ENCODE results near the gene SOS2.

Gene SOS2

DNA sequence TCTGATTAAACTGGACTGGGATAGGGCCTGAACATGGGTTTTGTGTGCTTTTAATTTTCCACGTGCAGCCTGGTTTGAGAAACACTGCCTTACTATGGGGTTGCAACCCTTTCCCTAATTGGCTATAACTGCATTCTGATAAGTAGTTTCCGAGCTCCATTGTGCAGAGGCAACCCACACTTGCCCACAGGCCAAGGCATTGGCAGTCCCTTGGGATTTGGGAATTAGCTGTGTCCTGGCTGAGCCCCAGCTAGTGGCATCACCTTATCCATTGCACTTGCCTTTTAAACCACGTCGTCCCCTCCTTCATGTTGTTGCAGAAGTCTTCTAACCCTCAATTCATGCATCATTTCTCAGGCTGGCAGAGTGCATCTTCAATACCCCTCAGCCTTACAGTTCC lies 125.2 kb downstream of the SOS2 start:
- no peak overlapping the region for H3K27ac ChIP-seq
- TF ChIP-seq, protein P1, sequence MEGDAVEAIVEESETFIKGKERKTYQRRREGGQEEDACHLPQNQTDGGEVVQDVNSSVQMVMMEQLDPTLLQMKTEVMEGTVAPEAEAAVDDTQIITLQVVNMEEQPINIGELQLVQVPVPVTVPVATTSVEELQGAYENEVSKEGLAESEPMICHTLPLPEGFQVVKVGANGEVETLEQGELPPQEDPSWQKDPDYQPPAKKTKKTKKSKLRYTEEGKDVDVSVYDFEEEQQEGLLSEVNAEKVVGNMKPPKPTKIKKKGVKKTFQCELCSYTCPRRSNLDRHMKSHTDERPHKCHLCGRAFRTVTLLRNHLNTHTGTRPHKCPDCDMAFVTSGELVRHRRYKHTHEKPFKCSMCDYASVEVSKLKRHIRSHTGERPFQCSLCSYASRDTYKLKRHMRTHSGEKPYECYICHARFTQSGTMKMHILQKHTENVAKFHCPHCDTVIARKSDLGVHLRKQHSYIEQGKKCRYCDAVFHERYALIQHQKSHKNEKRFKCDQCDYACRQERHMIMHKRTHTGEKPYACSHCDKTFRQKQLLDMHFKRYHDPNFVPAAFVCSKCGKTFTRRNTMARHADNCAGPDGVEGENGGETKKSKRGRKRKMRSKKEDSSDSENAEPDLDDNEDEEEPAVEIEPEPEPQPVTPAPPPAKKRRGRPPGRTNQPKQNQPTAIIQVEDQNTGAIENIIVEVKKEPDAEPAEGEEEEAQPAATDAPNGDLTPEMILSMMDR (conservative IDR thresholded peaks at IDR 0.05): no peak

DNA sequence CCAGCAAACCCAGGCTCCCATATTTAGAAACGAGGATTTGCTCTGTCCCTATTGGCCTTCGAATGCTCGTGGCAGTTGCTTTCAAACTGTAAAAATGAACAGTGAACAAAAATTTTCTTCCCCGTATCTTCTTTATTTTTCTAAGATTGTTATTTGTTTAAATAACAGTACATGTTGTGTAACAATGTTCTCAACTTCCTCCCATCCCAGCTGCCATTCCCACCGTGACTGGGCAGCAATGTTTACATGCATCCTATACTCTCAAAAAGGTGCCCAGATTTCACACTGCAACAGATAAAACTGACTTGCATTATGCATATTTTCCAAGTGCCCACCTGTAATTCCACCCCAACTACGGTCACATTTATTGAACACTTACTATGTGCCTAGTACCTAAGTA lies 127.8 kb downstream of the SOS2 start:
- TF ChIP-seq, protein P1 (conservative IDR thresholded peaks at IDR 0.05): no peak
- H3K27ac ChIP-seq: no peak overlapping the region

DNA sequence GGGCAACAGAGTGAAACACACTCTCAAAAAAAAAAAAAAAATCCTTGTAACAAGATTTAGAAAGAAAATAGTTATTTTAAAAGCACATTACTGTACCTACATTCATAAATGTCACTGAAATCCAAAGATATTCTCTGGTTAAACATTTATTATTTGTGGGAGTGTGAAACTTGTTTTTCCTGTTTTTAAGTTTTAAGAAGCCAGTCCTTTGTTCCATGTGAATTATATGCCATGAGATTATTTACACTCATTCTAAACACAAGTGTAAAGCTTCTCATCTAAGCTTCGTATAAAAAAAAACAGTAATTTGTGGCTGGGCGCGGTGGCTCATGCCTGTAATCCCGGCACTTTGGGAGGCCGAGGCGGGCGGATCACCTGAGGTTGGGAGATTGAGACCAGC lies 130.0 kb downstream of the SOS2 start:
- H3K27ac ChIP-seq: peak overlapping the region; percentile 56
- TF ChIP-seq, protein P1 (conservative IDR thresholded peaks at IDR 0.05): no peak

DNA sequence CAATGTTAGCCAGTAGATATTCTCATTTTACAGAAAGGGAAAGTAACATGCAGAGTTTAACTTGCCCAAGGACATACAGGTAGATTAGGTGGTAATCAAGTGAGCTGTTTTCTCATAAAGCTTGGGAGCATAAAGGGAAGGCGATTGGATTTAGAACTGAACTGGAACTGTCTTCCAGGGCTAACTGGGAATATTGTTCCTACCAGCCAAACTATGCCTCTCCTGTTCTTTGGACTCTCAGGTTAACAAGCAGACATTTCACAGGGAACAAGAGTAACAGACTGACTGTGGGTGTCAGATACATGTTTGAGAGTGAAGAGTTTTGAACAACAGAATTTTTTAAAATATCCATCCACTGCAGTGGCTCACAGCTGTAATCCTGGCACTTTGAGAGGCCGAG lies 130.6 kb downstream of the SOS2 start:
- peak overlapping the region; percentile 56; the same call in 1 of the 2 replicates for H3K27ac ChIP-seq
- TF ChIP-seq, protein P1 (conservative IDR thresholded peaks at IDR 0.05): no peak

DNA sequence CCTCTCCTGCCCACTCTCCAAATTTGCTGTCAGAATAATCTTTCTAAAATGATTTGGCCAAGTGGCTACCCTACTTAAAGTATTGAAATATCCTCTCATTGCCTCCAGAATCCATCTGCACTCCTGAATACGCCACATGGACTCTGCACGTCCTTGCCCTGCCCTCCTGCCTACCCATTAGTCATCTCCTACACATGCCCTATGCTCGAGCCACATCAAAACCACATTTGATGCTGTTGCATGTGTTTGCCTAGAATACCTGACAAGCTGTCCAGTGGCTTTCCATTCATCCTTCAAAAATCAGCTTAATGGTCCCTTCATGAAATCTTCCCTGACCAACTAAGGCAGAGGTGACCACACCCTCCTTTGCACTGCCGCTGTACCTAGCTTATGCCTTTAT lies 132.0 kb downstream of the SOS2 start:
- TF ChIP-seq, protein P1 (conservative IDR thresholded peaks at IDR 0.05): no peak
- H3K27ac ChIP-seq: no peak overlapping the region

DNA sequence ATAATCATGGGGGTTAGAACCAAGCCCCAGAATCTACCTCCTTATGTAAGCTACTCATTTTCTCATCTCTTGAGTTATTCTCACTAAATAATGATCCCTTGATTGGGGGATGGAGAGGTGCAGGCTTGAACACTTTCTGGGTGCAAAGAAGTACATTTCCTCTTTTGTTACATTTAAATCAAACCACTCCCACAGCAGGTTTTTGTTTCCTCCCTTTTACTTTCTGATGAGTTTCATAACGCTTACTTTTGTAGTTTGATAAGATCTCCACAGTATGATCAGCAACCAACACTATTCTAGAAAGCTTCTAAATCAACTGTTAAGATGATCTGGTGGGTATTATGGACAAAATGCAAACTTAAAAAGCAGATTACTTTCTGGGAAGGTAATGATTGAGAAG lies 135.5 kb downstream of the SOS2 start:
- no peak overlapping the region for H3K27ac ChIP-seq
- TF ChIP-seq, protein P1 (conservative IDR thresholded peaks at IDR 0.05): no peak

DNA sequence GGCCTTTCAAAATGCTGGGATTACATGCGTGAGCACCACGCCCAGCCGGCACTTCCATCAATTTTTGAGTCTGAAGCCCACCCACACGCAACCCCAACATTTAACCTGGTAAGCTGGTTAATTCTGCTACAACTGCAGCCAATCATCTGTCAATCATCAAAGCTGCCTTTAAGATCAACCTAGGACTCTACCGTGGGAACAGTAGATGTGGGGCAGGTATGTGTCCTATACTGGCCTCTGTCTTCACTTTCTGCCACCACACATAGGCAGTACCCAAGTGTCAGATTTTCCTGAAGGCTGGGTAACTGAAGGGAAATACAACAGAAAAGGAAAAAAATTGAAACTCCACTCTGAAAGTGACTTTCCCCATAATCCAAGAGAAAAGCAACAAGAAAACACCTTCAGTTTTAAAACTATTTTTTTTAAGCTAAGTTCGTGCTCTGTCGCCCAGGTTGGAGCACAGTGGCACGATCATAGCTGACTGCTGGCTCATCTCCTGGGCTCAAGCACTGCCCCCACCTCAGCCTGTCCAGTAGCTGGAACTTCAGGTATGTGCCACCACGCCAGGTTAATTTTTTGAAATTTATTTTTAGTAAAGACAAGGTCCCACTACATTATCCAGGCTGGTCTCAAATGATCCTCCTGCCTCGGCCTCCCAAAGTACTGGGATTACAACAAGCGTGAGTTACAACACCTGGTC lies 137.2 kb downstream of the SOS2 start:
- TF ChIP-seq, protein P1 (conservative IDR thresholded peaks at IDR 0.05): no peak
- no peak overlapping the region for H3K27ac ChIP-seq
